GM12873 (cell line): ENCODE results near the gene PLXDC1.

ENCODE experiments used
- TF ChIP-seq, protein P1 (sequence below): IDR thresholded peaks from 2 replicates; pipeline ENCODE4 v1.5.1; 2012; ENCODE audit warnings: low read depth, mild to moderate bottlenecking, moderate library complexity, low read length, control low read depth; ENCODE audit not compliant: insufficient read depth; ENCODE audit errors: missing control alignments

The PLXDC1 gene

GRCh38 chr17:39151150-39151942 is at the start of gene PLXDC1:
TSS of gene PLXDC1 (minus strand) at chr17:39151637. CDS start at chr17:39151437, 200 bp downstream.
- TF ChIP-seq, protein P1, sequence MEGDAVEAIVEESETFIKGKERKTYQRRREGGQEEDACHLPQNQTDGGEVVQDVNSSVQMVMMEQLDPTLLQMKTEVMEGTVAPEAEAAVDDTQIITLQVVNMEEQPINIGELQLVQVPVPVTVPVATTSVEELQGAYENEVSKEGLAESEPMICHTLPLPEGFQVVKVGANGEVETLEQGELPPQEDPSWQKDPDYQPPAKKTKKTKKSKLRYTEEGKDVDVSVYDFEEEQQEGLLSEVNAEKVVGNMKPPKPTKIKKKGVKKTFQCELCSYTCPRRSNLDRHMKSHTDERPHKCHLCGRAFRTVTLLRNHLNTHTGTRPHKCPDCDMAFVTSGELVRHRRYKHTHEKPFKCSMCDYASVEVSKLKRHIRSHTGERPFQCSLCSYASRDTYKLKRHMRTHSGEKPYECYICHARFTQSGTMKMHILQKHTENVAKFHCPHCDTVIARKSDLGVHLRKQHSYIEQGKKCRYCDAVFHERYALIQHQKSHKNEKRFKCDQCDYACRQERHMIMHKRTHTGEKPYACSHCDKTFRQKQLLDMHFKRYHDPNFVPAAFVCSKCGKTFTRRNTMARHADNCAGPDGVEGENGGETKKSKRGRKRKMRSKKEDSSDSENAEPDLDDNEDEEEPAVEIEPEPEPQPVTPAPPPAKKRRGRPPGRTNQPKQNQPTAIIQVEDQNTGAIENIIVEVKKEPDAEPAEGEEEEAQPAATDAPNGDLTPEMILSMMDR, result no peak

DNA sequence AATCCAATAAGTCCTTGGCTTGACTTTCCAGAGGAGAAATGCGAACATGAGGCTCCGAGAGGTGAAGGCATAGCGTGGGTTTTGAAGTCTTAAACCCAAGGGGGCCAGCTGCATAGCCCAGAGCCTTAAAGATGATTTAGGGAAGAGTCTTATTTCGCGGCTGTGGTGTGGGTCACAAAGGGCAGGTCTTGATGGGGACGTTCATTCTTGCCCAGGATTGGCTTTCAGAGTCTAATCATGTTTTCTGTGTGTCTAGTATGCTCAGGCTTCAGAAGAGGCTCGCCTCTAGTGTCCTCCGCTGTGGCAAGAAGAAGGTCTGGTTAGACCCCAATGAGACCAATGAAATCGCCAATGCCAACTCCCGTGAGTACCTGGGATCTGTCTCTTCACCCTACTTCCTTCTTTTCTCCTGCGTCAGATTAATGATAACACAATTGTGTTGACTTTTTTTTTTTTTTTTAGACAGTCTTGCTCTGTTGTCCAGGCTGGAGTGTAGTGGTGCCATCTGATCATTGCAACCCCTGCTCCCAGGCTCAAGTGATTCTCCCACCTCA is 49.6 kb upstream of the PLXDC1 start:
- TF ChIP-seq, protein P1, result no peak

- TF ChIP-seq, protein P1, result no peak
These were observed 48.8 kb upstream of the PLXDC1 start, which contains the start of gene RPL19 for GRCh38 chr17:39200070-39200879. TSS of gene RPL19 (plus strand) at chr17:39200283. CDS start at chr17:39200345, 62 bp downstream.

DNA sequence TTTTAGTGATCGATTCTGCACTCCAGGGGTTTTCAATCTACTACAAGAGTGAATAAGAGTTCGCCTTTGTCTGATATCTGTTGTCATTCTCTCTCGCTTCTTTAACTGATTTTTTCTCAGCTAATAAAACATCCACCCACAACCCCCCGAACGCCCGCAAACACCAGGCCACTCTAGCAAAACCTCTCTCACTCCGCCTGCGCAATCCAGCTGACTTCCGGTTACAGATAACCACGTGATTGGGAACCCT is 48.3 kb upstream of the PLXDC1 start:
- TF ChIP-seq, protein P1, result no peak

- TF ChIP-seq, protein P1, result no peak
These were observed 46.7 kb upstream of the PLXDC1 start for GRCh38 chr17:39198186-39198566.

DNA sequence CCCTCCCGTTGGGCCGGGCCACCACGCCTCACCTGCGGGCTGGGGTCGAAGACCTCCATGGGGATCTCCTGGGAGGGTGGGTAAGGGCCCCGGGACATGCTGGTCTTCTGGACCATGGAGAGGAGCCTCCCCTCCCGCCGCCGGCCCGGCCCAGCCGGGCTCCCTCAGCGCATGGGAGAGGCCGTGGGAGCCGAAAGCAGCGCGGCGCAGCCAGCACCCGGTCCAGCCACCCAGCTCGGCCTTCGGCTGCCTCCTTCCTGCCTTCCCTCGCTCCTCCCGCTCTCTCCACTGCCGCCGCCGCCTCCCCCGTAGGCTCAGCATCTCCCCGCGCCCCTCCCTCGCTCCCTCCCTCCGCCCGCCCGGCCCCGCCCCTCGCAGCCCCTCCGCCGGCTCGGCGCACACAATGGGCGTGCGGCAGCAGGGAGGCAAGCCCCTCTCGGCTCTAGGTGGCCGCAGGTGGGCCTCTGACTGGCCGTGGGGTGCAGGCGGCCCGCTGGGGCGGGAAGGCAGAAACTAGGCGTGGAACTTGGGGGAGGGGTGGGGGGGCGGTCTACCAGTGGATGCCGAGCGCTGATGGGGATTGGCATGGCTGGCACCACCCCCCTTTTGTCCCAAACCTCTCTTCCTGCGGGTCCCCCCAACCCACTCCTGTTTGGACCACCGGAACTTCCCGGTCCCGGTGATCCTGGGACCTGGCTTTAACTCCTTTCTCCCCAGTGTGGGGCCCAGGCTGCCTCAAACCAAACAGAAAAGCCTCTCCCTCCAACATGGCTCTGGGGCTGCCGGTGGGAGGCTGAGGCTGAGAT is 46.1 kb upstream of the PLXDC1 start, which contains the start of gene CACNB1:
Gene CACNB1 (minus strand): TSS at position 290 of the 806 bp plus-strand sequence. CDS start 174 bp downstream, at position 116.
- TF ChIP-seq, protein P1, result no peak
